HCT116 (cell line): ENCODE results near the gene NBEAL2. TPM values are rescaled to one million over a fixed set of nuclear protein-coding genes. Genes with fewer than 3 reads are reported as not detected.

Experiments used
- ATAC-seq: fragments of 200-7000 bp; cut with Tn5 transposase; 2 replicates; pipeline ENCODE4 v1.9.1; 2020; ENCODE audit warnings: mild to moderate bottlenecking, moderate library complexity
- BruUV-seq: library from RNA; stranded (reverse); fragments of 400-500 nt; replicated peaks from 2 replicates; lab custom pipeline; 2021; lab: Mats Ljungman, UMichigan
- CTCF ChIA-PET: fragments of 300-600 bp; sonication (Branson Sonifier 250); formaldehyde crosslinking; loops from one replicate; lab custom pipeline; 2021; ENCODE audit warnings: antibody characterized with exemption; lab: Charles Lee
- POLR2A ChIA-PET: fragments of 300-600, 350-600 bp; sonication (Branson Sonifier 250); formaldehyde crosslinking; loops from one replicate; lab custom pipeline; 2021; ENCODE audit warnings: antibody characterized with exemption; lab: Charles Lee
- RAD21 ChIA-PET, 2 experiments: fragments of 300-600 bp; sonication (Branson Sonifier 250); formaldehyde crosslinking; loops; one replicate each; lab custom pipeline; 2023; ENCODE audit warnings: low total read pairs in 2 of 2; ENCODE audit not compliant: uncharacterized antibody in 2 of 2, unreplicated experiment in 2 of 2, low non-redundant PET in 1 of 2; lab: Charles Lee
- DNase-seq: peaks from one replicate; pipeline ENCODE4 v3.0.0-alpha.2; 2010; ENCODE audit warnings: low read depth, low spot score
- H2AFZ ChIP-seq: fragments of 200-600 bp; shearing (Covaris generic), sonication (generic); 2 replicates; pipeline ENCODE4 v1.6.1; 2017; ENCODE audit warnings: low read depth, mixed run types, mixed read lengths, antibody characterized with exemption, low read length; ENCODE audit not compliant: poor library complexity, severe bottlenecking
- H3K27ac ChIP-seq: 2 replicates; pipeline ENCODE4 v1.5.1; 2012; ENCODE audit warnings: low read depth, low read length
- H3K27me3 ChIP-seq: fragments of 200-600 bp; sonication (generic); 2 replicates; pipeline ENCODE4 v1.6.1; 2016; ENCODE audit warnings: mixed run types, low read length, mixed read lengths; ENCODE audit not compliant: insufficient read depth
- H3K36me3 ChIP-seq, 2 experiments: fragments of 200-500 bp in 1 of 2; fragments of 200-600 bp in 1 of 2; sonication (Bioruptor generic) in 1 of 2; sonication (generic) in 1 of 2; 2 replicates each; pipeline versions ENCODE4 v1.5.1 to v1.6.1; 2014 to 2016; ENCODE audit warnings: low read length in 2 of 2, inconsistent platforms in 1 of 2, mixed read lengths in 1 of 2, mixed run types in 1 of 2; ENCODE audit not compliant: insufficient read depth in 2 of 2, control insufficient read depth in 1 of 2
- H3K4me1 ChIP-seq, 2 experiments: fragments of 200-600 bp in 1 of 2; sonication (generic) in 1 of 2; 2 replicates each; pipeline versions ENCODE4 v1.5.1 to v1.6.1; 2012 to 2017; ENCODE audit warnings: low read length in 2 of 2, inconsistent platforms in 1 of 2, mild to moderate bottlenecking in 1 of 2, mixed read lengths in 1 of 2, mixed run types in 1 of 2, moderate library complexity in 1 of 2; ENCODE audit not compliant: insufficient read depth in 2 of 2, control insufficient read depth in 1 of 2
- H3K4me2 ChIP-seq: fragments of 200-600 bp; sonication (generic); 2 replicates; pipeline ENCODE4 v1.6.1; 2017; ENCODE audit warnings: mixed run types, low read length, mixed read lengths
- H3K4me3 ChIP-seq, 2 experiments: fragments of 200-600 bp in 1 of 2; sonication (generic) in 1 of 2; replicated peaks in 1 of 2; 2 replicates each; pipeline ENCODE4 v1.5.1; 2011 to 2016; ENCODE audit warnings: low read length in 2 of 2, control low read depth in 1 of 2, low read depth in 1 of 2, mild to moderate bottlenecking in 1 of 2, mixed read lengths in 1 of 2, mixed run types in 1 of 2
- H3K79me2 ChIP-seq: fragments of 200-600 bp; sonication (generic); 2 replicates; pipeline ENCODE4 v1.6.1; 2017; ENCODE audit warnings: mild to moderate bottlenecking, mixed run types, low read length, moderate library complexity, mixed read lengths; ENCODE audit not compliant: insufficient read depth
- H3K9ac ChIP-seq: fragments of 200-600 bp; sonication (generic); 2 replicates; pipeline ENCODE4 v1.6.1; 2016; ENCODE audit warnings: low read length, mixed read lengths
- H3K9me2 ChIP-seq: fragments of 200-600 bp; sonication (generic), shearing (Covaris generic); 2 replicates; pipeline ENCODE4 v1.6.1; 2017; ENCODE audit warnings: mixed run types, mild to moderate bottlenecking, moderate library complexity; ENCODE audit not compliant: insufficient read depth
- H3K9me3 ChIP-seq, 2 experiments: fragments of 200-500 bp in 1 of 2; fragments of 200-600 bp in 1 of 2; sonication (Bioruptor generic) in 1 of 2; sonication (generic) in 1 of 2; 2 replicates each; pipeline ENCODE4 v1.6.1; 2014 to 2017; ENCODE audit warnings: low read length in 2 of 2, mixed read lengths in 2 of 2, inconsistent platforms in 1 of 2, low read depth in 1 of 2, mild to moderate bottlenecking in 1 of 2, mixed run types in 1 of 2, moderate library complexity in 1 of 2; ENCODE audit not compliant: control insufficient read depth in 1 of 2, insufficient read depth in 1 of 2
- H4K20me1 ChIP-seq: fragments of 200-600 bp; sonication (generic), shearing (Covaris generic); 2 replicates; pipeline ENCODE4 v1.6.1; 2017; ENCODE audit warnings: mixed run types, mild to moderate bottlenecking, moderate library complexity; ENCODE audit not compliant: insufficient read depth
- ATF3 ChIP-seq: IDR thresholded peaks from 2 replicates; pipeline ENCODE4 v1.6.1; 2012
- EGR1 ChIP-seq: IDR thresholded peaks from 2 replicates; pipeline ENCODE4 v1.6.1; 2012; ENCODE audit warnings: low read depth
- EZH2 ChIP-seq: fragments of 200-600 bp; sonication (generic); IDR thresholded peaks from 2 replicates; pipeline ENCODE4 v1.6.1; 2017; ENCODE audit warnings: antibody characterized with exemption, mixed run types
- EZH2phosphoT487 ChIP-seq: fragments of 200-600 bp; IDR thresholded peaks from 2 replicates; pipeline ENCODE4 v1.6.1; 2018; ENCODE audit warnings: antibody characterized with exemption, borderline replicate concordance
- JUND ChIP-seq: IDR thresholded peaks from 2 replicates; pipeline ENCODE4 v1.6.1; 2012
- MAX ChIP-seq: IDR thresholded peaks from 2 replicates; pipeline ENCODE4 v1.6.1; 2012
- POLR2AphosphoS5 ChIP-seq: IDR thresholded peaks from 2 replicates; pipeline ENCODE4 v1.6.1; 2011; ENCODE audit warnings: mild to moderate bottlenecking, low read depth, low read length, moderate library complexity
- REST ChIP-seq: IDR thresholded peaks from 2 replicates; pipeline ENCODE4 v1.6.1; 2012; ENCODE audit warnings: low read depth
- SRF ChIP-seq: IDR thresholded peaks from 2 replicates; pipeline ENCODE4 v1.6.1; 2012; ENCODE audit warnings: low read depth
- YY1 ChIP-seq: IDR thresholded peaks from 2 replicates; pipeline ENCODE4 v1.6.1; 2011; ENCODE audit warnings: low read length, low read depth, moderate library complexity, mild to moderate bottlenecking; ENCODE audit not compliant: insufficient replicate concordance; ENCODE audit errors: extremely low read depth
- ZFX ChIP-seq: fragments of 450-650 bp; IDR thresholded peaks from 2 replicates; pipeline ENCODE4 v1.6.1; 2017
- ZNF274 ChIP-seq: fragments of 200-500 bp; sonication (Bioruptor generic); IDR thresholded peaks from 2 replicates; pipeline ENCODE4 v1.6.1; 2014; ENCODE audit warnings: mild to moderate bottlenecking, low read depth, low read length, inconsistent platforms
- intact Hi-C: fragments of 100-400 bp; cut with micrococcal nuclease; formaldehyde crosslinking; loops from 2 replicates; pipeline ENCODE4 v1.10.0; 2022
- total RNA-seq: library from RNA; stranded (reverse); gene quantifications from one replicate; pipeline ENCODE4 v1.2.1, GENCODE V29; 2021; ENCODE audit not compliant: unreplicated experiment

NBEAL2 gene
- total RNA-seq, 1 experiment from 2014 or later: 72.9 TPM

- Histone ChIP-seq H3K9me3 (no peaks in the 10 kb centered on the region), H3K9ac (no peak overlapping the region), H3K4me2 (no peak overlapping the region), H3K9me2 (no peaks in the 10 kb centered on the region)
- intact Hi-C loops: no loop called here
- ATAC-seq: no peak
- POLR2A ChIA-PET: no interaction called here
- RAD21 ChIA-PET: no interaction called here
- TF ChIP-seq SRF (no peak), ZNF274 (no peak), EZH2phosphoT487 (no peak), JUND (no peak), ATF3 (no peak), YY1 (no peak), ZFX (no peak), EGR1 (no peak)
- TF ChIP-seq, all 23 proteins: peak for 0
- CTCF ChIA-PET: no interaction called here
- Histone ChIP-seq H3K79me2 (no peaks in the 10 kb centered on the region), H3K4me3 (no peak overlapping the region), H2AFZ (no peak overlapping the region), H3K4me1 (peaks cover 0 to 5% of the 10 kb centered on the region in 2 experiments; a peak in 1 of 4 replicates), H4K20me1 (no peaks in the 10 kb centered on the region), H3K27me3 (no peaks in the 10 kb centered on the region), H3K27ac (no peak overlapping the region), H3K36me3 (peaks cover 3 to 4% of the 10 kb centered on the region in 2 experiments; a peak in 2 of 4 replicates)
- DNase-seq: no peak
- BruUV-seq: no TSS peak
Observed at GRCh38 chr3:47016086-47016933, 36.8 kb downstream of the NBEAL2 start.

- Histone ChIP-seq H3K4me1 (peaks cover 0 to 5% of the 10 kb centered on the region in 2 experiments; a peak in 1 of 4 replicates), H3K9me3 (no peaks in the 10 kb centered on the region), H3K4me2 (no peak overlapping the region), H3K9ac (no peak overlapping the region), H3K27ac (no peak overlapping the region), H3K36me3 (peaks cover 3 to 4% of the 10 kb centered on the region in 2 experiments; a peak in 2 of 4 replicates), H3K27me3 (no peaks in the 10 kb centered on the region), H3K4me3 (no peak overlapping the region), H3K9me2 (no peaks in the 10 kb centered on the region), H3K79me2 (no peaks in the 10 kb centered on the region), H2AFZ (no peak overlapping the region), H4K20me1 (no peaks in the 10 kb centered on the region)
- intact Hi-C loops: no loop called here
- ChIA-PET POLR2A (no interaction called here), RAD21 (no interaction called here), CTCF (no interaction called here)
- TF ChIP-seq MAX: no peak
- no peak for TF ChIP-seq REST
- no peak for TF ChIP-seq ATF3
- TF ChIP-seq EZH2phosphoT487: no peak
- no peak for TF ChIP-seq EZH2
- no peak for TF ChIP-seq POLR2AphosphoS5
- TF ChIP-seq ZFX: no peak
- TSS peak; percentile 40 for BruUV-seq
- DNase-seq (no peak), ATAC-seq (no peak)
Observed at GRCh38 chr3:47016934-47017435, 37.5 kb downstream of the NBEAL2 start.
